GM18498 (cell line): ENCODE data around the gene TDRD15.
"Not testable (repeated sequence)": the region's sequence is repeated elsewhere in the genome, so short reads cannot be mapped to it uniquely, and the experiment has no call there.

Experiments
- ATAC-seq: cut with Tn5 transposase; IDR thresholded peaks from one replicate; pipeline ENCODE4 v1.9.1; 2021; ENCODE audit warnings: mild to moderate bottlenecking, moderate library complexity; ENCODE audit not compliant: unreplicated experiment

The TDRD15 gene

GRCh38 chr2:21142149-21142548 is 18.4 kb downstream of the TDRD15 start:
- no peak for ATAC-seq

GRCh38 chr2:21146638-21147037 is 22.9 kb downstream of the TDRD15 start:
- ATAC-seq: no peak

- ATAC-seq: no peak
These were observed 24.9 kb downstream of the TDRD15 start for GRCh38 chr2:21148718-21149117.

GRCh38 chr2:21151234-21151633 is 27.5 kb downstream of the TDRD15 start:
- not testable (repeated sequence) for ATAC-seq

GRCh38 chr2:21155365-21156136 is 31.8 kb downstream of the TDRD15 start:
- no peak for ATAC-seq

- ATAC-seq: no peak
These were observed 37.4 kb downstream of the TDRD15 start for GRCh38 chr2:21161122-21161521.

GRCh38 chr2:21161832-21162614 is 38.3 kb downstream of the TDRD15 start:
- ATAC-seq: no peak

- no peak for ATAC-seq
These were observed 38.8 kb downstream of the TDRD15 start for GRCh38 chr2:21162615-21162878.

GRCh38 chr2:21163213-21163612 is 39.4 kb downstream of the TDRD15 start:
- no peak for ATAC-seq

GRCh38 chr2:21165350-21165749 is 41.6 kb downstream of the TDRD15 start:
- no peak for ATAC-seq

- no peak for ATAC-seq
These were observed 52.3 kb downstream of the TDRD15 start for GRCh38 chr2:21175895-21176646.

GRCh38 chr2:21181957-21182356 is 58.2 kb downstream of the TDRD15 start:
- ATAC-seq: no peak

GRCh38 chr2:21183306-21183705 is 59.5 kb downstream of the TDRD15 start:
- ATAC-seq: no peak

GRCh38 chr2:21183726-21184125 is 60.0 kb downstream of the TDRD15 start:
- ATAC-seq: no peak

- ATAC-seq: no peak
These were observed 67.8 kb downstream of the TDRD15 start for GRCh38 chr2:21191535-21191934.
